ENCODE results near the gene HNF4A.
"Not testable (repeated sequence)": the region's sequence is repeated elsewhere in the genome, so short reads cannot be mapped to it uniquely, and the experiment has no call there.

HNF4A gene

DNA sequence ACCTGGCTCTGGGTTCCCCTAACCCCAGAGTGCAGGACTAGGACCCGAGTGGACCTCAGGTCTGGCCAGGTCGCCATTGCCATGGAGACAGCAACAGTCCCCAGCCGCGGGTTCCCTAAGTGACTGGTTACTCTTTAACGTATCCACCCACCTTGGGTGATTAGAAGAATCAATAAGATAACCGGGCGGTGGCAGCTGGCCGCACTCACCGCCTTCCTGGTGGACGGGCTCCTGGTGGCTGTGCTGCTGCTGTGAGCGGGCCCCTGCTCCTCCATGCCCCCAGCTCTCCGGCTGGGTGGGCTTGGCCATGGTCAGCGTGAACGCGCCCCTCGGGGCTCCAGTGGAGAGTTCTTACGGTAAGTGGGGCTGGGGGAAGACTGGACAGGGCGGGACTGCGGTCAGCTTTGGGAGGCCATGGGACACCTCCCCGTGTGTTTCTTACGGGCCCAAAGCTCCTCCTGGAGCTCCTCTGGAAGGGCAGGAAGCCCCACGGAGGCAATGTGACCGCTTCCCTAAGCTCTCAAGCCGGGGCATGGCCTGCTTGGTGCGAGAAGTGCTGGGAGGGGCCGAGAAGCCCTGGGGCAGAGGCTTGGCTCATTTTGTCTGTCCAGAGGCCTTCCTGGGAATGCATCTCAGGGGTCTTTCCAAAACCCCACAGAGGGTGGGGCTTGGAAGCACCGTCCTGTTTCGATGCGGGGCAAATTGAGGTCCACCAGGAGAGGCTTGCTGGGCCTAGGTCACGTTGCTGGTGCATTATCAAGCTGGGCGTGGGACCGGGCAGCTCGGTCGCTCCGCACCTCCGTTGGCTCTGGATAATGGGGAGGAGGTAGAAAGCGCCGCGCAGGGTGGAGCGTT lies at the start of gene HNF4A:
Gene HNF4A, plus strand, starts transcription at position 202 of the 855 bp plus-strand sequence. Its CDS starts 106 bp downstream, at position 308.
- DNase-seq: no peak

DNA sequence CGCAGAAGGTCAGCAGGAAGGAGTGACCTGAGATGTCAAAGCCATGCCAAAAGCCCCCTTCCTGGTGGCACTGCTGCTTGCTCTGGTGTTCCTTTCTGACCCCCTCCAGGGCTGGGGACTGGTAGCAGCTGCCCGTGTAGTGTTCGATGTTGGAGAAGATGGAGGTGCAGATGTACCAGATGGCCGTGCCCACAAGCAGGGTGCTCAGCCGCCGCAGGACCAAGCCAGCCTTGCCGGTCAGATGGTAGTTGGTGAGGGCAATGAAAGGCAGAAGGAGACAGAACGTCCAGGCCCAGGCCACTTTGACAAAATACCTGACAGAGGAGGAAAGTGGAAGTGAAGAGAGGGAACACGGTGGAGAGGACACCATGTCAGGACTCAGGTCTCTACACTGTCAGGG lies 48.6 kb upstream of the HNF4A start:
- DNase-seq: no peak

DNA sequence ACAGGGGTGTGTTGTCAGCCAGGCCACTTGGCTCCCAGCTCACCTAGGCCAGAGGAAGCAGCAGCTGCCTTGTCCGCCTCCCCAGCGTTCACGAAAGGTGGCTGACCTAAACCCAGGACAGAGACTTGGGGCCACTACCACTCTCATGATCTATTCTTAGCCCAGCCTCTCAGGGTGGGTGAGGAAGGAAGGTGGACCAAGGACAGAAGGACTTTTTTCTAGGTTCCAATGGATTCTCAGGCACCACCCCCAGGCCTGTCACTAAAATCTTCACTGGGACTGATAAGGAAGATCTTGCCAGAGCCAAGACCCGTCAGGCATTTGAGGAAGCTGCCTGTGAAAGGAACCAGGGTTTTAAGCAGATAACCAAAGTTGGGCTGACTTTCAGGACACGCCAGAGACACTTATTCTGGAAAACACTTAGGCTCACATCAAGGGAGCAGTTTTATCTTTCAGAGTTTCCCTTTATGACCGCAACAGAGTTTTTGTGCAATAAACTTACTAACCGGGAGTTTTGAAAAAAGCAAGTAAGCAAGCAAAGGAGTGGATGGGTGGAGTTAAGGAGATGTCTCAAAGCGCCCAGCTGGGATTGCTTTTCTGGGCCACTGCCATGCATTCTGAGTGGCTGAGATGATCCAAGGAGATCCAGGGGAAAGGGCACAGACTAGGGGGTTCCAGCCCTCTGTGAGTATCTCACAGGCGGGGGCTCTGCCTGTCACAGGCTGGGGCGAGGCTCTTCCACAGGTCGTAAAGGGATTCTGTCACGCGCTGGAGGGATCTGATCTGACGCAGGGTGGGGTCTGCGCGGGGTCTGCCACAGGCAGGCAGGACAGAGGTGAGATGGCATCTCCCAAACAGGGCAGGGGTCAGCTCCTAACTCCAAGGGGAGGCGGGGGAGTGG lies 45.5 kb upstream of the HNF4A start:
- DNase-seq: no peak

DNA sequence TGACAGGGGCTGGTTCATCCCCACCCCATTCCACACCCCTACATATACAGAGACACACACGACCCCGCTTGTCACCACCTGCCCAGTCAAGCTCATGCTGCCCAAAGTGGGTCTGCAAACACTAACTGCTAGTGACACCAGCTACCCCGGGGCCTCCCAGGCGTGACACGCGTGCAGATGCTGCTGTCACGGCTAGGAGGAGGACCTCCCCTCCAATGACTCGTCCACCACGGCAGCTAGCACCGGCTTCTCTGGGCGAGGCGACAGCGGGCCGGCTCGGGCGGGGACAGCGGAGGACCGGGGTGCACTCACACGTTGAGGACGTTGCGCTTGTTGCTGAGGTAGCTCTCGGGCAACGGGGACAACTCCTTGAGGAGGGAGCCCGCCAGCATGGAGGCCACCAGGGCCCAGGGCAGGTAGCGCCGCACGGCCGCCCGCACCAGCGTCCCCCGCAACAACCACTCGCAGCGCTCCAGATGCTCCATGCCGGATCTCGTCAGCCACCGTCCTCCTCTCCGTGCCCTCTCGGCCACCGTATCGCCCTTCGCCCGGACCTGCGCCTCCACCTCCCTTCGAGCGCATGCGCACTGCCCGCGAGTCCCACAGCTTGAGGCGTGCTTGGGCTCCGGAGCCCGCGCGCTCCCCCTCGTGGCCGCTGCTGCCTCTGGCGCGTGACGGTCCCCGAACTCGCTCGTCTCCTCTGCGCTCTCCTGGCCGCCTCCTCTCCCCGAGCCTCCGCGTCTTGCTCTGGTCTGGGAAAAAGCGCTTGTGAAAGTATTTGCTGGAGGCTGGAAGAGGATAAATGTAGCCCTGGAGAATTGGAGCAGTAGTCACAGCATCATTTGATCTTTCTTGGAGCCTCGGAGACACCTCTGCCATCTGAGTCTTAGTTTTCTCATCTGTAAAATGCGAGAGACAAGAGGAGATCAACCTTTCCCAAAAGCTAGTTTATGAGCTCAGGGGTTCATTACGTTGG lies 44.5 kb upstream of the HNF4A start, which contains the start of gene FITM2:
Gene FITM2, minus strand, starts transcription at position 539 of the 976 bp plus-strand sequence. Its CDS starts 54 bp downstream, at position 485.
- peak; percentile 98 for DNase-seq

DNA sequence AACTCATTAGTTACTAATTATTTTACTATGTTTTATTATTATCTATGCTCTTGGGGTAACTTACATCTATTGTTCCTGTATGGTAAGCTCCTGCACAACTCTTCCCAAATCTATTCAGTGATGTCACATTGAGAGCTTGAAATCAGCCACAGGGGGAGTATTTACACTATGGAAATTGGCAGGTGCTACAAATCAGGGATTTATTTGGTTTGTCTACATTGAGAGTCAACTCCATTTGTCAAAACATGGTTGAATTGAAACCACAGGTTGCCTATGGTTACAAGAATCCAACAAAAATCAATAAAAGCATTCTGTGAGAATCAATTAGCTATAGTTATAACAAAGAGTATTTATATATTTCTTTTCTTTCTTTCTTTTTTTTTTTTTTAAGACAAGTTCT lies 40.6 kb upstream of the HNF4A start:
- DNase-seq: no peak

DNA sequence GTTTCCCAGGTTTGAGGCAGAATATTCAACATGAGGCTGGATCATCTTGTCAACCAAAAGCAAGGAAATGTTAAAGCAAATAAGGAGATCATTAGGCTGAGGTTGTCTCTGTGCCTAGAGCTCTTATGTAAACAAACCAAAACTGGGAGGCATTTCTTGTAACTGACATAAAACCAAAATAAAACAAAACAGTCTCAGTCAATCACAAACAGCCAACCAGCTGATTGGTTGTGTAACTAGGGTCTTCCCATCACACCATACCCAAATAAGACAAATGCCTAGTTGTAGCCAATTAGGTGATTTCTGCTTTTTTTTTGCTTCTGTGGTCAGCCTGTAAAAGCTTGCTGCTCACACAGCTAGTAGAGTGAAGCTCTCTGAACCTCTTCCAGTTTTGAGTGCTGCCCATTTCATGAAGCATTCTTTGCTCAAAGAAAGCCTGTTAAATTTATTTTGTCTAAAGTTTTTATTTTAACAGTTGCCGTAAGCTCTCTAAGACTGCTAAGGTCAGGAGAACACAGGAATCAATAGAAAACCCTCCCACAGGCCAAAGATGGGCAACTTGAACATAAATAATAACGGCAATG lies 35.6 kb upstream of the HNF4A start:
- no peak for DNase-seq

DNA sequence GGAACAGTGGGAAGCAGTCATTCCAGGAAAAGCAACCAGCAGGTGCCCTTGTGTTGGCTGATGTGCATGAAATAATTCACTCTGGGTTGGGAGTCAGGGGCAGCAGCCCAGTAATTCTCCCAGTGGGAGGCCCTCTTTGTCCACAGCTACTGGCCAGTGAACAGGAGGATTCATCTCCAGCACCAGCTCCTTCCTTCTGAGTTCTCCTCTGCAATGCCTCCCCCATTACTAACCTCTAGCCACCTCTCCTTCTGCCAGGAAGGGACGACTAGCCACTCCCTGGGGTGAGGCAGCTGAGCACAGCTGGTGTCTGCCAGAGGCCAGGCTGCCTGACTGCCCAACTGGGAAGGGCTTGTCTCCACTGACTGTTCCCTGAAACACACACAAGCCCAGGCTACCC lies 31.2 kb upstream of the HNF4A start:
- DNase-seq: no peak

DNA sequence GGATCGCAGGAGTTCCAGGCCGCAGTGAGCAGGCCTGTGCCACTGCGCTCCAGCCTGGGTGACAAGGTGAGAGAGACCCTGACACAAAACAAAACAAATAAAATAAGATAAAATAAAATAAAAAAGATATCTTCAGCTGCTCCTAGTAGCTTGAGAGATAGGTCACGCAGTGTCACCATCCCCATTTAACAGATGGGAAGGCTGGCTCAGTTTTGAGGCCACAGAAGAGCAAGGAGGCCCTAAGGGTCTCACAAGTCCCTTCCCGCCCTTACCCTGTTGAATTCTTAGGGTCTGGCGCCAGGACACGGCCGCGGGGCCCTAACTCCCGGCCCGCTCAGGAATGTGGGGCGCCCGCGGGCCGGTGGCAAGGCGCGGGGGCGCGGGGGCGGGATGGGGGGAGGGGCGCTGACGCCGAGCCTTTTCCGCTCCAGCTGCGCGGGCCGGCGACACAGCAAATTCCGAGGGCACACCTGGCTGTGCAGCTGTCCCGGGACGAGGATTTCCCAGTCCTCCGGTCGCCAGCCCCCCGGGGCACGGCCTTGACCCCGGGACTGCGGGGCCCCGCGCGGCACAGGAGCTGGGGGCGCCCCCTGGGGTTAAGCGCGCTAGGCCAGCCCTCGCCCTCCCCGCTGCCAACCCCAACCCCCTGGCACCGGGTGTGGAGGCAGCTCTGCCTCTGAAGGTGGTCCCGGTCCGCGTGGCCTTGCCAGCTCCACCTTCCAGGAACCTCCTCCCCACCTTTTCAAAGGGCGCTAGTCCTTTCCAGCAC lies 28.9 kb upstream of the HNF4A start:
- DNase-seq: no peak

DNA sequence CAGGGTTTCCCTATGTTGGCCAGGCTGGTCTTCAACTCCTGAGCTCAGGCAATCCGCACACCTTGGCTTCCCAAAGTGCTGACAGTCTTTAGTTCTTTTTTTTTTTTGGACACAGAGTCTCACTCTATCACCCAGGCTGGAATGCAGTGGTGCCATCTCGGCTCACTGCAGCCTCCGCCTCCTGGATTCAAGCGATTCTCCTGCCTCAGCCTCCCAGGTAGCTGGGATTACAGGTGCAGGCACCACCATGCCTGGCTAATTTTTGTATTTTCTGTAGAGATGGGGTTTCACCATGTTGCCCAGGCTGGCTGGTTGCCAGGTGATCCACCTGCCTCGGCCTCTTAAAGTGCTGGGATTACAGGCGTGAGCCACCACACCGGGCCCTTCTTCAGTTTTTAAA lies 27.8 kb upstream of the HNF4A start:
- DNase-seq: not testable (repeated sequence)

DNA sequence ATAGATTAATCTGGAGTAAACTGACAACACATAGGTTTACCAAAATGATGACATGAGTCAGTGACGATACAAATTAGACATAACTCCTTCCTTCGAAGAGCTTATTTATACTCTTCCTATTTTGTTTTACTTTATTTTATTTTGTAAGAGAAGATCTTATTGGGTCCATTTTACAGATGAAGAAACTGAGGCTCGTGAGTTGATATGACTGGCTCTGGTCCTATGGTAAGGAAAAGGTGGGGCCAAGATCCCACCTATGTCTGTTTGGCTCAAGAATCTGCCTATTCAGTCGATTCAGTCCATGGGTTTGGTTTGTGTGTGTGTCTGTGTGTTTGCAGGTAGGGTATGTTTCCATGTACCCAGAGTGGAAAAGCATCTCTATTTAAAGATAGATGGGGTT lies 27.1 kb upstream of the HNF4A start:
- DNase-seq: no peak

DNA sequence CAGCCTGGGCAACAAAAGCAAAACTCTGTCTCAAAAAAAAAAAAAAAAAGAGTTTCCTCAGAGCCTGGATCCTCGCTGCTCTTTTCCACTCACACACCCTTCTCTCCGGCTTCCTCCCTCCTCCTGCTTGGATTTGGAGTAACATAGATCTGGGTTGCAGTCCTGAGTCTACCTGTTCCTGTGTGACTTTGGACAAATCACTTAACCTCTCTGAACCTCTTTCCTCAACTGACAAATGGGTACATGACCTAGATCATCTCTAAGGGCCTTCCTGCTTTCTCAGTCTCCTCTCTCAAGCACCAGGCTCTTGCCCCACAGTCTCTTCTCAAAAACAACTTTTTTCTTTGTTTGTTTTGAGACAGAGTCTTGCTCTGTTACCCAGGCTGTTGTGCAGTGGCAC lies 24.3 kb upstream of the HNF4A start:
- no peak for DNase-seq

DNA sequence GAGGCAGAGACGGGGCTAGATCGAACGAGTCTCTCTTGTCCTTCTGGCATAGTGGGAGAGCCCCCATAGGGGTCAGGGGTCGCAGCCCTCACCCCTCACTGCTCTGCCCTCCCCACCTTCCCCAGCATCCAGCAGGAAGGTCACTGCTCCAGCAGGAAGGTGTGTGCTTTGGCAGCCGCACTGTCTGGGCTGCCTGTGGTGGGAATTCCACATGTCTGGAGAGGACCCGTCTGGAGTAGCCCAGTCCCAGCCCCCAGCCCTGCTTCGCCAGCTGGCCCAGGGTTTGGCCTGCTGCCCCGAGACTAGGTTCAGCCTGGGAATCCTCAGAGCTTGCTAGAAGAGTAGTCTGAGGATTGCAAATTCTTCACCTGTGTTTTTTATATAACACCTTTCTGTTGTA lies 21.2 kb upstream of the HNF4A start:
- no peak for DNase-seq

DNA sequence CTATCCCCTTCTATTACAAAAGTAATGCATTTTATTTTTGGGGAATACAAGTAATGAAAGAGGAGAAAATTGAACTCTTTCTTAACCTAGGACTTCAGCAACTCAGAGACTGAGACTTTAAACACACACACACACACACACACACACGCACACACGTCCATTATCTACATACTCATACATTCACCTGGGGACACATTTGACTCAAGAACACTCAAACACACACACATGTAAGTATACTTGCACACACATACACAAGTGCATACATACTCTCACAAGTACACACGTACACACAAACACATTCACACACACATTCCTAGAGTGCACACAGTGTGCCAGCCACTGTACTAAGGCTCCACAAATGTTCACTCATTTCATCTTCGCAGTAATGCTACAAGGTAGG lies 20.8 kb upstream of the HNF4A start:
- no peak for DNase-seq

DNA sequence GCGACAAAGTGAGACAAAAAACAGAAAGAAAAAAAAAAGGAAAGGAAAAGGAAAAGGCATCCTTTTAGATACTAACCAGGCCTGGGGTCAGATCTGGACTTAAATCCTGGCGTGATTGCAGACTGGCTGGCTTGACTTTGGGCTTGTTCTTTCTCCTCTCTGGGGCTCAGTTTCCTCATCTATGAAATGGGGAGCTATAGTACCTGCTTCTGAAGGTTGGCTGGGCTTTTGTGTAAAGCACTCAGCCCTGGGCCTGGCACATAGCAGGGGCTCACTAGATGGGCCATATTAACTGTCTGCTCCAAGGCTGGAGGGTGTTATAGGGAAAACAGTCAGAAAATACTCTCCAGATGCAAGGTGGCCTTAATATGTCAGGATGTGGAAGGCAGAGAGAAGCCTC lies 19.8 kb upstream of the HNF4A start:
- no peak for DNase-seq

DNA sequence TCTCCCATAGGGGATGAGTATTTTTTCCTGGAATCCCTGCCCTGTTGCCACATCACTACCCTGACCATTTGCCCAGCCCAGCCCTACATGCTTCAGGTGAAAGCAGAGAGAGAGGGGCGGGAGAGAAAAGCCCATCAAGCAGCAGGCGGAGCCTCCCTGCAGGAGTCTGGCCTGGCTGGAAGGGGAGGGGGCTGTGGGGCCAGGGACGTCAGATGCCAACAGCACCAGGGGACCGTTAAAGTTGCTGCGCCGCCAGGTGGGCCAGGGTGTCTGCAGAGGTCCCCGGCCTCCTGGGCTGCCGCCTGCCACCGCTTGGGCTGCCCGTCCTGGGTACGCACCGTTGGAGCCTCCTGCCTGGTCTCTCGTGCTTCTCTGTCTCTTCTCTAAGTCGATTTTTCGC lies 19.4 kb upstream of the HNF4A start:
- DNase-seq: no peak

DNA sequence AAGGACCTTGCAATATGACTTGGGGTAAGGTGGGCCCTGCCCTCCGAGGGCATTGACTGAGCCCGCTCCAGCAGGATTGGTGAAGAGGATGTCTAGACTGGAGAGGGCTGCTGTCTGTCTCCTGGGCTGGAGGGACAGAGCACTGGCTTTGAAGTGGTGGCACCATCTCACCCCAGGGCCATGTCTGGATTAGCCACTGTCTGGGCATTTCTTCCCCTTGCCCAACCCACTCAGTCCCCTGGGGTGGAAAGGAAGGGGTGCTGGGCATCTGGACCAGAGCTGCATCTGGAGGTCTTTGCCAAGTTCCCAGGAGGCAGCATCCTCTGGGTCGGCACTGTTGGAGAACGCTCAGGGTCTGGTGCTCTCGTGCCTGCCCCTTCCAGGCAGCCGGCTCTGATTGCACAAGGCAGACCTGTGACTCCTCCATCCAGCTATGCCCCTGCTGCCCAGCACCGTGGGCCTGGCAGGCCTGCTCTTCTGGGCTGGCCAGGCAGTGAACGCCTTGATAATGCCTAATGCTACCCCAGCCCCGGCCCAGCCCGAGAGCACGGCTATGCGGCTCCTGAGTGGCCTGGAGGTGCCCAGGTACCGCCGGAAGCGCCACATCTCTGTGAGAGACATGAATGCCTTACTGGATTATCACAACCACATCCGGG lies 18.6 kb upstream of the HNF4A start, which contains the start of gene R3HDML:
Gene R3HDML, plus strand, starts transcription at position 319 of the 656 bp plus-strand sequence. Its CDS starts 115 bp downstream, at position 434.
- DNase-seq: no peak

DNA sequence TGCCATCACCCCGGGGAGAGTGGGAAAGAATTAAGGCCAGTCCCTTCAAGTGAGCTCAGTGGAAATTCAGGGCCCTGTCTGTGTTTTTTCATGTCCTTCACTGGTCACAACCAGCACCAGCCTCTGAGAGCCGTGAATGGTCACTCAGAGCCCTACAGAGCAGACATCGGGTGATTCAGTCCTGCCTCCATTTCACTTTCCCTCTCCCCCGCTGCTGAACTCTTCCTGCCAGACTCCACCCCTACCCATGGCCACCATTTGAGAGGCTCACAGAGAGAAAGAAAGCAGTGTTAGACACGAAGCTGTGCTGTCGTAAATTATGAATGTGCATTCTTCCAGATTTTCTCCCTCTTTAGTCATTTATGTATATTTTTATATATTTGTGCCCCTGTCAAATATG lies 13.3 kb upstream of the HNF4A start:
- DNase-seq: no peak

DNA sequence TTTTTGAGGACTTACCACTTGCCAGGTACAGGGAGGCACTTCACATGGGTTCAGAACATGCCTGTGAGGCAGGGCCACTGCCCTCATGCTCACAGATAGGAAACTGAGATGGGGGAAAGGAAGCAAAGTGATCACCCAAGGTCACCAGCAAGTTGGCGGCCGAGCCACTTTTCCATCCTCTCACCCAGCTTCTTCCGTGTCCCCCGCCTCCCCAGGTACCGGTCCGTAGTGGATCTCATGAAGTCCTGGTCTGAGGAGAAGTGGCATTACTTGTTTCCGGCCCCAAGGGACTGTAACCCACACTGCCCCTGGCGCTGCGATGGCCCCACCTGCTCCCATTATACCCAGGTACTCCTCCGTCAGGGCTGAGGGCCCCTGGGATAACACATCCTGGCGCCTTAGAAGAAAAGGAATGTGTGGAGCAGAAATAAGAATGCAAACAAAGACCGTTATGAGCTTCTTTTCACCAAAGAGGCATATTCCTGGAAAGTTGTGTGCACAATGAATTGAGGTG lies 12.3 kb upstream of the HNF4A start:
- DNase-seq: no peak

DNA sequence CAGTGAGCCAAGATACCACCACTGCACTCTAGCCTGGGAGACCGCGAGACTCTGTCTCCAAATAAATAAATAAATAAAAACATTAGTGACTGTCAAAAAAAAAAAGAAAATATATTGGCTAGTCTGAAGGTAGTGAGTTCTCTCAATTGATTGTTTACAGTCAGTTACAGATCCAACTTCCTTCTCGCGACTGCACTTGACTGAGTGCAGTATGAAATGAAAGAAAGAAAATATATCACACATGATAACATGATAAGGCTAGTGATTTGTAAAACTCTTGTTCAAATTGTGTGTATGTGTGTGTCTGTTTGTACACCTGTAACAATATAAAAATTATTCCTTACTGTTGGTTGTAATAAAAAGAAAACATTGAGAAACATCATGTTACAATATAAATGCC lies 10.8 kb upstream of the HNF4A start:
- DNase-seq: no peak

DNA sequence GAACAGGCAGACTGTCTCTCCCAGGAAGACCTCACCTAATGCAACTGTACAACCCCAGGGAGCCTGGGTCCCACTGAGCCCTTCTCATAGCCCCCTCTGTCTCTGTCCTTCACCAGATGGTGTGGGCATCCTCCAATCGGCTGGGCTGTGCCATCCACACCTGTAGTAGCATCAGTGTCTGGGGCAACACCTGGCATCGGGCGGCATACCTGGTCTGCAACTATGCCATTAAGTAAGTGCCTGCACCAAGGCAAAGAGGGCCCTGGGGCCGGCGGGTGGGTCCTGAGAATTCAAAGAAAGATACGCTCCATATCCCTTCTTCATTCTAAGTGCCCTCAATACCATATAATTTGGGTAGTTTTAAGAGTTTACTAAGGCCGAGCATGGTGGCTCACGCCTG lies 10.4 kb upstream of the HNF4A start:
- DNase-seq: no peak

All from CD4-positive, alpha-beta T cell treated with Interleukin-12 subunit alpha and Interleukin-12 subunit beta, for 1 hour (primary cell).